GM18858 (cell line): ENCODE measurements around the gene JMJD4.
A peak's percentile ranks its signal among the peaks of the same experiment; 100 is the strongest.
"Not testable (repeated sequence)": the region's sequence is repeated elsewhere in the genome, so short reads cannot be mapped to it uniquely, and the experiment has no call there.

Experiments used
- ATAC-seq: cut with Tn5 transposase; IDR thresholded peaks from one replicate; pipeline ENCODE4 v1.9.1; 2021; ENCODE audit not compliant: unreplicated experiment

The JMJD4 gene

GRCh38 chr1:227733751-227734545, 1.2 kb downstream of the JMJD4 start:
- no peak for ATAC-seq

GRCh38 chr1:227733309-227733705, 1.8 kb downstream of the JMJD4 start:
- ATAC-seq: no peak

- no peak for ATAC-seq
These were observed 2.4 kb downstream of the JMJD4 start for GRCh38 chr1:227732586-227733308.

GRCh38 chr1:227731696-227732585, 3.2 kb downstream of the JMJD4 start:
- no peak for ATAC-seq

- ATAC-seq: no peak
These were observed 3.8 kb downstream of the JMJD4 start for GRCh38 chr1:227731241-227731677.

GRCh38 chr1:227730630-227731151, 4.4 kb downstream of the JMJD4 start:
- no peak for ATAC-seq

GRCh38 chr1:227729881-227730629, 5.0 kb downstream of the JMJD4 start:
- no peak for ATAC-seq

- ATAC-seq: no peak
These were observed 5.8 kb downstream of the JMJD4 start for GRCh38 chr1:227729144-227729880.

GRCh38 chr1:227728892-227729143, 6.3 kb downstream of the JMJD4 start:
- no peak for ATAC-seq

GRCh38 chr1:227728059-227728891, 6.8 kb downstream of the JMJD4 start:
- no peak for ATAC-seq

GRCh38 chr1:227726924-227727599, 8.0 kb downstream of the JMJD4 start:
- ATAC-seq: no peak

GRCh38 chr1:227726318-227726717, 8.8 kb downstream of the JMJD4 start:
- ATAC-seq: no peak

- no peak for ATAC-seq
These were observed 10.1 kb downstream of the JMJD4 start for GRCh38 chr1:227725046-227725445.

GRCh38 chr1:227723474-227723873, 11.6 kb downstream of the JMJD4 start:
- no peak for ATAC-seq

- no peak for ATAC-seq
These were observed 16.2 kb downstream of the JMJD4 start for GRCh38 chr1:227718932-227719331.

GRCh38 chr1:227712648-227713047, 22.5 kb downstream of the JMJD4 start:
- ATAC-seq: peak; percentile 73

GRCh38 chr1:227710474-227710873, 24.6 kb downstream of the JMJD4 start:
- not testable (repeated sequence) for ATAC-seq

GRCh38 chr1:227709451-227709850, 25.7 kb downstream of the JMJD4 start:
- no peak for ATAC-seq

GRCh38 chr1:227707846-227708245, 27.3 kb downstream of the JMJD4 start:
- no peak for ATAC-seq
